Erythroblast (primary cell): ENCODE data around the gene RBM5.

ENCODE experiments used
- GATA1 ChIP-seq: IDR thresholded peaks from 2 replicates; pipeline ENCODE4 v1.6.1; 2011; ENCODE audit warnings: low read depth, mild to moderate bottlenecking, control low read depth, low read length, moderate library complexity
- POLR2A ChIP-seq: IDR thresholded peaks from 2 replicates; pipeline ENCODE4 v1.6.1; 2011; ENCODE audit warnings: mild to moderate bottlenecking, low read length

- TF ChIP-seq POLR2A (no peak), GATA1 (no peak)
These were observed 66.8 kb downstream of the RBM5 start for GRCh38 chr3:50155491-50155878.
